Prostate gland (tissue), 2 donors: ENCODE measurements around the gene MTIF3. TPM values are rescaled to one million over a fixed set of nuclear protein-coding genes. Genes with fewer than 3 reads are reported as not detected.

Source experiments
- DNase-seq: peaks from one replicate; pipeline ENCODE4 v3.0.0-alpha.2; 2019; ENCODE audit warnings: low spot score
- H3K27ac ChIP-seq, 2 donors: fragments of 200-600 bp; sonication (generic); 2 replicates each; pipeline ENCODE4 v1.5.1; 2017 to 2019
- H3K27me3 ChIP-seq: fragments of 200-600 bp; sonication (generic); replicated peaks from 2 replicates; pipeline ENCODE4 v1.5.1; 2019; ENCODE audit not compliant: insufficient read depth
- H3K36me3 ChIP-seq, 2 donors: fragments of 200-600 bp; sonication (generic); 1 replicate in 1 of 2; 2 replicates in 1 of 2; pipeline versions ENCODE4 v1.5.1 to v1.8.1; 2017 to 2019
- H3K4me1 ChIP-seq: fragments of 200-600 bp; sonication (generic); replicated peaks from 2 replicates; pipeline ENCODE4 v1.5.1; 2019
- H3K4me3 ChIP-seq, 2 donors: fragments of 200-600 bp; sonication (generic); 2 replicates each; pipeline ENCODE4 v1.5.1; 2017 to 2019
- H3K9me3 ChIP-seq: fragments of 200-600 bp; sonication (generic); 2 replicates; pipeline ENCODE4 v1.5.1; 2017
- POLR2A ChIP-seq: fragments of 450-650 bp; IDR thresholded peaks from one replicate; pipeline ENCODE4 v1.6.1; 2016; ENCODE audit warnings: antibody characterized with exemption, mild to moderate bottlenecking
- POLR2AphosphoS5 ChIP-seq: sonication (generic); formaldehyde crosslinking; IDR thresholded peaks from one replicate; pipeline ENCODE4 v1.6.1; 2017; ENCODE audit warnings: antibody characterized with exemption
- WGBS: methylation state at CpG from one replicate; pipeline ENCODE4 v1.1.5; 2018; 5-methylcytosine and 5-hydroxymethylcytosine counted together
- intact Hi-C: fragments of 100-400 bp; cut with DNase I; formaldehyde crosslinking; loops from one replicate; pipeline ENCODE4 v1.14.2; 2022
- total RNA-seq, 2 donors: library from RNA; depleted of rRNA; stranded (reverse); fragments of >200 nt; gene quantifications; one replicate each; pipeline ENCODE4 v1.1.0, GENCODE V29; 2016
- TF ChIP-seq, protein P1 (sequence below), 4 experiments: fragments of 200-600 bp in 2 of 4; fragments of 450-650 bp in 2 of 4; sonication (generic) in 2 of 4; IDR thresholded peaks; 1 replicate in 3 of 4; 2 replicates in 1 of 4; pipeline ENCODE4 v1.5.1; 2016 to 2019; ENCODE audit warnings: antibody characterized with exemption in 4 of 4, mild to moderate bottlenecking in 2 of 4, moderate library complexity in 2 of 4

MTIF3 gene, protein sequence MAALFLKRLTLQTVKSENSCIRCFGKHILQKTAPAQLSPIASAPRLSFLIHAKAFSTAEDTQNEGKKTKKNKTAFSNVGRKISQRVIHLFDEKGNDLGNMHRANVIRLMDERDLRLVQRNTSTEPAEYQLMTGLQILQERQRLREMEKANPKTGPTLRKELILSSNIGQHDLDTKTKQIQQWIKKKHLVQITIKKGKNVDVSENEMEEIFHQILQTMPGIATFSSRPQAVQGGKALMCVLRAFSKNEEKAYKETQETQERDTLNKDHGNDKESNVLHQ
- 10 to 100 TPM; 44.8 to 52.3 TPM for total RNA-seq

DNA sequence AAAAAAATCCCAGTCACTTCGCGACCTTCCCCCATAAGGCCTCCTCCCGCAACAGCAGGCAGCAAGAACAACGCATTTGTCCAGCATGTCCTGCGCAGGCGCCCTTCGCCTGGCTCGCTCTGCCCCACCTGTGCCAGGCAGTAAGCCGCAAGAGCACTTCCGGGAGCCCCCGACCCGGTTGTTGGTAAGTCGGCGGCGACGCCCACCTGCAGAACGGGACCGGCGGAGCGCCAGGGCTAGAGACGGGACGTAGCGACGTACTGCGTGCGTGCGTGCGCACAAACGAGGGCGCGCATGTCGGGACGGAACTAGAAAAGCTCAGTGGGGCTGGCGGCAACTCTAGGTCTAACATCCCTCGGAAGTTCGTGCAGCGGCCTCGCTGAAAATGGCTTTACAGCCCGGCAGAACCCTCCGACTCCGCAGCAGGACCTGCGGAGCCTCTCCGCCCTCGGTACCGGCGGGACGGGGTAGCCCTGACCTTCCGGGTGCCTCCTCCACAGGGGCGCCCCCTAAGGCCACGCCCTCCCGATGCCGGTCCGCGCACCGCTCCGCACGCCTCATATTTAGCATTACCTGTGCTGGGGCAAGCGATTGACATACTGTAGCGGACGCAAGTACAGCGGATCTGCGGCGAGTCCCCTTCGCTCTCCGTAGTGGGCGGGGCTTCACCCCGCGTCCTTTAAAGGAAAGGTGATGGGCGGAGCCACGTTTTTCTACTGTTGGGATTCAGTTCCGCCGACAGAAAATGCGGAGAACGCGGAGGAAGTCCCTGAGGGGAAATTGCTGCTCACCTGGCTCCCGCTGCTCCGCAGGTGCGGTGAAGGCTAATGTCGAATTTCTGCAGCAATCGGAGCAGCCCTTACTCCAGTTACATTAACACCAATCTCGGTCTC, at the start of gene MTIF3:
Gene MTIF3 (minus strand): TSS at position 629 of the 893 bp plus-strand sequence. CDS start 10,116 bp downstream, outside the sequence.
- Histone ChIP-seq H3K9me3 (no peaks in the 10 kb centered on the region), H3K4me3 (peak within 1 kb of the TSS; percentile 81 to 95), H3K27ac (peak within 1 kb of the TSS; percentile 95 to 98), H3K27me3 (no peaks in the 10 kb centered on the region), H3K36me3 (no peaks in the 10 kb centered on the region), H3K4me1 (no peaks in the 10 kb centered on the region)
- intact Hi-C loops = loop anchor here (1.0 to 5.0 kb wide), 2 partner anchors 26 to 172 kb away; partner anchors contain the start of genes GTF3A, LNX2 and POLR1D
- TF ChIP-seq POLR2A (peak; percentile 88), POLR2AphosphoS5 (peak; percentile 93)
- TF ChIP-seq, protein P1, sequence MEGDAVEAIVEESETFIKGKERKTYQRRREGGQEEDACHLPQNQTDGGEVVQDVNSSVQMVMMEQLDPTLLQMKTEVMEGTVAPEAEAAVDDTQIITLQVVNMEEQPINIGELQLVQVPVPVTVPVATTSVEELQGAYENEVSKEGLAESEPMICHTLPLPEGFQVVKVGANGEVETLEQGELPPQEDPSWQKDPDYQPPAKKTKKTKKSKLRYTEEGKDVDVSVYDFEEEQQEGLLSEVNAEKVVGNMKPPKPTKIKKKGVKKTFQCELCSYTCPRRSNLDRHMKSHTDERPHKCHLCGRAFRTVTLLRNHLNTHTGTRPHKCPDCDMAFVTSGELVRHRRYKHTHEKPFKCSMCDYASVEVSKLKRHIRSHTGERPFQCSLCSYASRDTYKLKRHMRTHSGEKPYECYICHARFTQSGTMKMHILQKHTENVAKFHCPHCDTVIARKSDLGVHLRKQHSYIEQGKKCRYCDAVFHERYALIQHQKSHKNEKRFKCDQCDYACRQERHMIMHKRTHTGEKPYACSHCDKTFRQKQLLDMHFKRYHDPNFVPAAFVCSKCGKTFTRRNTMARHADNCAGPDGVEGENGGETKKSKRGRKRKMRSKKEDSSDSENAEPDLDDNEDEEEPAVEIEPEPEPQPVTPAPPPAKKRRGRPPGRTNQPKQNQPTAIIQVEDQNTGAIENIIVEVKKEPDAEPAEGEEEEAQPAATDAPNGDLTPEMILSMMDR (IDR thresholded peaks at IDR 0.05) = peak in 2 of 4 experiments; percentile 9 to 24
- peak; percentile 96 for DNase-seq
- under 1% methylated on average over 81 of the region's 81 CpGs for WGBS

DNA sequence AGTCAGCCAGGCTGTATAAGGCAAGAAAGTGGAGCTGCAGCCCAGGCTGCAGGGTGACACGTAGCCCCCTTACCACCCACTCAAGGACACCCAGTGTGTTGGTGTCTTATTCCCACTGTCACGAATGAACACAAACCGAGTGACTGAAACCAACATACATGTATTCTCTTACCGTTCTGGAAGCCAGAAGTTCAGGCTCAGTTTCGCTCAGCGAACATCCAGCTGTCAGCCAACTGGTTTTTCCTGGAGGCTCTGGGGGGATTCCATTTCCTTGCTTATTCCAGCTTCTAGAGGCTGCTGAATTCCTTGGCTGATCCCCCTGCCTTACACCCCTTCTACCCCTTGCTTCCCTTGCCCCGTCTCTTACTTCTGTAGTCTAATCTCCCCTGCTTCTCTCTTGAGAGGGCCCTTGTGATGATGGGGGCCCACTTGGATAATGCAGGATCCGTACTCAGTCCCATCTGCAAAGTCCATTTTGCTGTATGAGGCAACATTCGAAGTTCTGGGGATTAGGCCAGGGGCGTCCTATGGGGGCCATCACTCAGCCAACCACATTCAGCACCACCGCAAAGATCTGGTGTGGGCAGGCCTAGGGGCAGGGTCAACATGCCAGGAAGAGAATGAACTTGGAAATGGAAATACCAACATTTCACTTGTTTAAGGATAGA, 47.3 kb upstream of the MTIF3 start:
- TF ChIP-seq POLR2AphosphoS5 = no peak
- no peak for TF ChIP-seq POLR2A
- TF ChIP-seq, protein P1 (IDR thresholded peaks at IDR 0.05) = no peak
- Histone ChIP-seq H3K27ac (no peak overlapping the region), H3K36me3 (no peaks in the 10 kb centered on the region), H3K4me1 (no peaks in the 10 kb centered on the region), H3K4me3 (no peak overlapping the region), H3K9me3 (no peaks in the 10 kb centered on the region), H3K27me3 (peaks cover 6% of the 10 kb centered on the region)
- intact Hi-C loops = no loop called here
- DNase-seq = no peak
- 91% methylated on average over 11 of the region's 11 CpGs for WGBS

DNA sequence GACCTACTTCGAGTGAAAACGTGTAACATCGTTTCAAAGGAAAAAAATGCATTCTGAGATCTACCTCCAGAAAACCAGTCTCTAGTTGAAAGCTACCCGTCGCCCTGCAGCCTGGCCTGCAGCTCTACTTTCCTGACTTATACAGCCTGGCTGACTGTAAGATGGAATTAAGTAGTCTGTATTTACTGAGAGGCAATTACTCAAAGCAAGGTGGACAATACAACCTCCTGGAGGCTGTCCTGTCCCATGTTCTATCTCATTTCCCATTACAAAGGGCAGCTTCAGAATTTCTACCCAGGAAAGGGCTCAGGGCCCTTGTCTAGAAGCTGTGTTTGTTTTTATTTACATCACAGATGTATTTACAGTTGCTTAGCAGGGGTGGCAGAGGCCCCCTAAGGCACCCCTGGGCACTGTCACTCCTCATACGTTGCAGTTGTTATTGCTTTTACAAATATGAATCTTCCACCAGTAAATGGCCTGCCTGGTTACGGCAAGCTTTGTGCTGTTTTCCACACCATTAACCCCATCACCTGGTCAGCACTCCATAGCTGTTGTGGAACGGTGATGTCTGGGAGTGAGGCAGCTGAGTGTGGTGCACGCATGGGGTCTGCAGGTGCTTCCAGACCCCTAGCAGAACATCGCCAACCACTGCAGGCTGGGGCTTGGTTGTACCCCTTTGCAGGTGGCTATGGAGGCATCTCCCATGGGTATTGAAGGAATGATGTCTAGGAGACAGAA, 46.3 kb upstream of the MTIF3 start:
- no peak for DNase-seq

DNA sequence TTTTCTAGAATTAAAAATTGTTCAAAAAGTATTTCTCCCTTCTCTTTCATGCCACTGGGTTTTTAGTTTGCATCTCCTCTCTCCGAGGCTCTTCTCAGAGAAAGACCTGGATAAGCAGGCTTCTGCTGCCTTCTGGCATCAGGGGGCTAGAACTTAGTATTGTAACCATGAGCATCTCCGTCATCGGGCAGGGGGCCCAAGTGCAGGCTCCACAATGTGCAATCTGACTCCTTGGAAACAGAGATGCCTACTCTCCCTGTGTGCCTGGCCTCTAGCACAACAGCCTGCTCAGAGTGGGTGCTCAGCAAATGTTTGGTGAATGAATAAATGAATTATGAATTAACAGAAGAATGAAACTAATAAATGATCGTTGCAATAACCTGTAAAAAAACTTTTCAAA, 45.6 kb upstream of the MTIF3 start:
- intact Hi-C loops = no loop called here
- H3K9me3 ChIP-seq = no peaks in the 10 kb centered on the region
- WGBS = 65% methylated on average over 4 of the region's 4 CpGs
- TF ChIP-seq POLR2A (no peak), POLR2AphosphoS5 (no peak)
- TF ChIP-seq, protein P1 (IDR thresholded peaks at IDR 0.05) = no peak
- no peak overlapping the region for H3K4me3 ChIP-seq
- peaks cover 6% of the 10 kb centered on the region for H3K27me3 ChIP-seq
- no peaks in the 10 kb centered on the region for H3K36me3 ChIP-seq
- DNase-seq = no peak
- no peaks in the 10 kb centered on the region for H3K4me1 ChIP-seq
- no peak overlapping the region for H3K27ac ChIP-seq

More for the DNA sequence above, 46.3 kb upstream of the MTIF3 start:
- TF ChIP-seq POLR2AphosphoS5 = no peak
- TF ChIP-seq, protein P1 (IDR thresholded peaks at IDR 0.05) = no peak
- TF ChIP-seq POLR2A = no peak
- 59% methylated on average over 10 of the region's 10 CpGs for WGBS
- H3K9me3 ChIP-seq = no peaks in the 10 kb centered on the region
- no peaks in the 10 kb centered on the region for H3K4me1 ChIP-seq
- intact Hi-C loops = no loop called here
- no peak overlapping the region for H3K27ac ChIP-seq
- no peaks in the 10 kb centered on the region for H3K36me3 ChIP-seq
- peaks cover 6% of the 10 kb centered on the region for H3K27me3 ChIP-seq
- no peak overlapping the region for H3K4me3 ChIP-seq
